ENCODE measurements around the gene SLC2A5.

Gene SLC2A5

GRCh38 chr1:9112961-9113880, 43.8 kb upstream of the SLC2A5 start:
- Histone ChIP-seq H3K4me2 (ENCODE audit: low read length) (no peak overlapping the region), H3K9ac (ENCODE audit: low read length) (no peak overlapping the region), H3K27ac (ENCODE audit: low read length) (no peak overlapping the region), H2AFZ (ENCODE audit: low read depth, low read length) (no peak overlapping the region), H3K79me2 (ENCODE audit: low read length) (no peaks in the 10 kb centered on the region), H3K9me3 (ENCODE audit: insufficient read depth, low read length) (no peaks in the 10 kb centered on the region), H3K27me3 (ENCODE audit: low read depth, low read length) (no peaks in the 10 kb centered on the region), H3K36me3 (replicated peaks; ENCODE audit: low read depth, low read length) (no peaks in the 10 kb centered on the region), H4K20me1 (ENCODE audit: insufficient read depth, low read length) (no peaks in the 10 kb centered on the region), H3K4me3 (ENCODE audit: low read length) (no peak overlapping the region), H3K4me1 (ENCODE audit: low read length) (no peaks in the 10 kb centered on the region)
- no peak for TF ChIP-seq EZH2phosphoT487 (IDR thresholded peaks at IDR 0.05; ENCODE audit: low read depth)
- no peak for TF ChIP-seq CTCF (IDR thresholded peaks at IDR 0.05; ENCODE audit: low read depth, low read length)

- no peak overlapping the region for H3K9ac ChIP-seq (ENCODE audit: low read length)
- H3K27ac ChIP-seq (ENCODE audit: low read length): no peak overlapping the region
- H3K4me2 ChIP-seq (ENCODE audit: low read length): no peak overlapping the region
- no peaks in the 10 kb centered on the region for H4K20me1 ChIP-seq (ENCODE audit: insufficient read depth, low read length)
- no peak overlapping the region for H3K4me3 ChIP-seq (ENCODE audit: low read length)
- no peak overlapping the region for H2AFZ ChIP-seq (ENCODE audit: low read depth, low read length)
- TF ChIP-seq EZH2phosphoT487 (IDR thresholded peaks at IDR 0.05; ENCODE audit: low read depth): no peak
- TF ChIP-seq CTCF (IDR thresholded peaks at IDR 0.05; ENCODE audit: low read depth, low read length): no peak
- no peaks in the 10 kb centered on the region for H3K79me2 ChIP-seq (ENCODE audit: low read length)
- H3K27me3 ChIP-seq (ENCODE audit: low read depth, low read length): no peaks in the 10 kb centered on the region
- no peaks in the 10 kb centered on the region for H3K4me1 ChIP-seq (ENCODE audit: low read length)
- H3K9me3 ChIP-seq (ENCODE audit: insufficient read depth, low read length): no peaks in the 10 kb centered on the region
- H3K36me3 ChIP-seq (replicated peaks; ENCODE audit: low read depth, low read length): no peaks in the 10 kb centered on the region
Observed at GRCh38 chr1:9111957-9112356, 42.5 kb upstream of the SLC2A5 start.

- Histone ChIP-seq H3K79me2 (ENCODE audit: low read length) (no peaks in the 10 kb centered on the region), H3K36me3 (replicated peaks; ENCODE audit: low read depth, low read length) (no peaks in the 10 kb centered on the region), H4K20me1 (ENCODE audit: insufficient read depth, low read length) (no peaks in the 10 kb centered on the region), H3K27me3 (ENCODE audit: low read depth, low read length) (no peaks in the 10 kb centered on the region), H2AFZ (ENCODE audit: low read depth, low read length) (no peak overlapping the region), H3K4me1 (ENCODE audit: low read length) (no peaks in the 10 kb centered on the region), H3K9ac (ENCODE audit: low read length) (no peak overlapping the region), H3K4me2 (ENCODE audit: low read length) (no peak overlapping the region), H3K9me3 (ENCODE audit: insufficient read depth, low read length) (no peaks in the 10 kb centered on the region), H3K4me3 (ENCODE audit: low read length) (no peak overlapping the region), H3K27ac (ENCODE audit: low read length) (no peak overlapping the region)
- no peak for TF ChIP-seq EZH2phosphoT487 (IDR thresholded peaks at IDR 0.05; ENCODE audit: low read depth)
- no peak for TF ChIP-seq CTCF (IDR thresholded peaks at IDR 0.05; ENCODE audit: low read depth, low read length)
Observed at GRCh38 chr1:9111357-9111691, 41.9 kb upstream of the SLC2A5 start.

GRCh38 chr1:9110669-9111356, 41.4 kb upstream of the SLC2A5 start:
- TF ChIP-seq CTCF (IDR thresholded peaks at IDR 0.05; ENCODE audit: low read depth, low read length) (peak; percentile 76), EZH2phosphoT487 (IDR thresholded peaks at IDR 0.05; ENCODE audit: low read depth) (no peak)
- Histone ChIP-seq H3K9me3 (ENCODE audit: insufficient read depth, low read length) (no peaks in the 10 kb centered on the region), H2AFZ (ENCODE audit: low read depth, low read length) (no peak overlapping the region), H3K27me3 (ENCODE audit: low read depth, low read length) (no peaks in the 10 kb centered on the region), H3K27ac (ENCODE audit: low read length) (no peak overlapping the region), H3K79me2 (ENCODE audit: low read length) (no peaks in the 10 kb centered on the region), H3K4me3 (ENCODE audit: low read length) (no peak overlapping the region), H3K4me1 (ENCODE audit: low read length) (no peaks in the 10 kb centered on the region), H4K20me1 (ENCODE audit: insufficient read depth, low read length) (no peaks in the 10 kb centered on the region), H3K9ac (ENCODE audit: low read length) (no peak overlapping the region), H3K36me3 (replicated peaks; ENCODE audit: low read depth, low read length) (no peaks in the 10 kb centered on the region), H3K4me2 (ENCODE audit: low read length) (peak overlapping the region; percentile 22; the same call in 1 of the 2 replicates)

Measured in OCI-LY3 (cell line).